DMS 273 treated with DMSO at 0.1 percent for 48 hours (cell line): Measurements from ENCODE around the gene ARL4D.
A peak's percentile ranks its signal among the peaks of the same experiment; 100 is the strongest.
"Not testable (repeated sequence)": the region's sequence is repeated elsewhere in the genome, so short reads cannot be mapped to it uniquely, and the experiment has no call there.

ENCODE experiments used
- DNase-seq: peaks from one replicate; lab custom pipeline; 2025; lab: John Stamatoyannopoulos, UW

ARL4D gene

DNA sequence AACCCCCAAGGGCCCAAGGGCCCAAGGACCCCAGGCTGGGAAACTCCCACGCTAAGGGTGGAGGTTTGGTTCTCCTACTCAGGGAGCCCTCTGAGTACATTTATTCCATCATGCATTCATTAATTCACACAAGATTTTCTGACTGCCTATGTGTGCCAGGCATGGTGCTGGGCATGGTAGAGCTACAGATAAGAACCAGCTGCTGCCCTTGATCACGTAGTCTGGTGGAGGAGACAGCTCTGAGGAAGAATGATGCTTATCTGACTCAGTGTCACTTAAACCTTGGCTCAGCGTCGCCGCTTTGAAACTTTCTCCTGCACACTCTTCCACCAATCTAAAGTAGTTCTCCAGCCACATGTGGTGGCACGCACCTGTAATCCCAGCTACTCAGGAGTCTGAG lies 3.6 kb upstream of the ARL4D start:
- no peak for DNase-seq

DNA sequence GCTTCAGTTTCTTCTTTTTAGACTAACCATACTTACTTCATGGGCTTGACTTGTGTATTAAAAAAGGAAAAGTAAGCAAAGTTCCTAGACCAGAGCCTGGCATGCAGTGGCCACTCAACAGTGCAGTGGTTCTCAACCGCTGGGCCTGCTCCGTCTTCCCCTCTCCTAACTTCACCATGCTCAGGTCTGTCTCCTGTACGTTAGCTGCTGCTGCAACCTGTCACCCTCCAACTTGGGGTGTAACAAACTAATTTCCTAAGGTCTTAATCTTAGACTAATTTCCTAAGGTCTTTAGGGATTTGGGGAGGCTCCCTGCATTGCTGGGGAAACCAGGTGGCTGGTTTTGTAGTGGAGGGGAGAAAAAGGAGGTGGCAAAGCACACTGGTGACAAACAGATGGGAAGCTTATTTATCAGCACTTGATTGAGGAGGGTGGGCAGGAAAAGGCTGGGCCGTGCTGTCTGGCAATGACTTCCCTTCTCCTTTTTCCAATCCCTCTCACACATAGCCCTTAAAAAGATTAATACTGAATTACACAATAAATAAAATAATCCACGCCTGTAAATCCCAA lies 2.2 kb upstream of the ARL4D start:
- DNase-seq: no peak

DNA sequence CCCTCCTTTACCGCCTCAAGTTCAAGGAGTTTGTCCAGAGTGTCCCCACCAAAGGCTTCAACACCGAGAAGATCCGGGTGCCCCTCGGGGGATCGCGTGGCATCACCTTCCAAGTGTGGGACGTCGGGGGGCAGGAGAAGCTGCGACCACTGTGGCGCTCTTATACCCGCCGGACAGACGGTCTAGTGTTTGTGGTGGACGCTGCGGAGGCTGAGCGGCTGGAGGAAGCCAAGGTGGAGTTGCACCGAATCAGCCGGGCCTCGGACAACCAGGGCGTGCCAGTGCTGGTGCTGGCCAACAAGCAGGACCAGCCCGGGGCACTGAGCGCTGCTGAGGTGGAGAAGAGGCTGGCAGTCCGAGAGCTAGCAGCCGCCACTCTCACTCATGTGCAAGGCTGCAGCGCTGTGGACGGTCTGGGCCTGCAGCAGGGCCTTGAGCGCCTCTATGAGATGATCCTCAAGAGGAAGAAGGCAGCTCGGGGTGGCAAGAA lies 1.1 kb downstream of the ARL4D start:
- DNase-seq: no peak

DNA sequence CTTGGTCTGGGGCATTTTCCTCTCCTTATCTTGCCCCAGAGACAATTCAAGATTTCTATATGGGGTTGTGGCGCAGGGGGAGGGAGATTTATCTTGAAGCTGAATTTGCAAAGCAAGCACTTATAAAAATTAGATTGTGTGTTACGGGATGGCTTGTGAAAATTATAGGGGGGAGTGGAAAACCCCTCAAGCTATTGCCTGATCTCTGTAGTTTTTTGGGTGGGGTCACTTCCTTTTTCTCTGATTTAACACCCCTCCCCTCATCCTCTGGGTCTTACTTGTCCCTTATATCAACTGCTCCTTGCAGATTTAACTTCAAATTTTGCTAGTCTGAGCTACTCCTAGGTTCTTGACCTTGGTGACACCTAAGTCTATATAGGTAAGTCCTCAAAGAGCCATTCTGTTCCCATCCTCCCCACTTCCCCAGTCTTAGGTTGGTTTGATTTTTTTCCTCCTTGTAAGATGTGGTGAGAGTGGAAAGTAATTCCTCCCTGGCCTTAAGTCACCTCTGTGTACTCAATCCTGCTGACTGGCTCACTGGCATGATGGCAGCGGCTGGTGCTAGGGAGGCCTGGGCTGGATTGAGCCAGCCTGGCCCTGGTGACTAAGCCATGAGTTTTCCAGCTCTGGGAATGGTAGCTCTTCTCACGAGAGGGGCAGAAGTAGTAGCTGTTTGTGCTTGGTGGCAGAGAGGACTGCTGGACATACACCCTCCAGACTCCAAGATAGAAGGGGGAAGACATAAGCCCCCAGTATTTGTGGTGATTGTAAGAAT lies 2.3 kb downstream of the ARL4D start:
- no peak for DNase-seq

DNA sequence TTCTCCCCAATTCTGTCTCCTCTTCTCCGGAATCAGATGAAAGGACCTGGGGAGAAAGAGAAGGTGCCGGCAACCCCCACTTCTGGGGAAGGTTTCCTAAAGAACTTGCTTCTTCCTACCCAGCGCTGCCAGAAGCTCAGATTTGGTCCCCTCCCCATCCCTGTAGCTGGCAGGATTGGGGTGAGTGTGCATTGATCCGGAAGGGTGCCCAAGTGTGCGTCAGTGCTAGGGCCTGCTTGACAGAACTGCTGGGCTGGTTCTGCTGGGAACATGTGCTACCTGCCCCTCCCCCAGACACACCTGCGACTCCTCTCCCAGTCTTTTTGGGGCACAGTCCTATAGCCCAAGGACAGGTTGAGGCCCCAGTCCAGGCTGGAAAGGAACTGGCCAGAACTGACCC lies 3.3 kb downstream of the ARL4D start:
- DNase-seq: no peak

DNA sequence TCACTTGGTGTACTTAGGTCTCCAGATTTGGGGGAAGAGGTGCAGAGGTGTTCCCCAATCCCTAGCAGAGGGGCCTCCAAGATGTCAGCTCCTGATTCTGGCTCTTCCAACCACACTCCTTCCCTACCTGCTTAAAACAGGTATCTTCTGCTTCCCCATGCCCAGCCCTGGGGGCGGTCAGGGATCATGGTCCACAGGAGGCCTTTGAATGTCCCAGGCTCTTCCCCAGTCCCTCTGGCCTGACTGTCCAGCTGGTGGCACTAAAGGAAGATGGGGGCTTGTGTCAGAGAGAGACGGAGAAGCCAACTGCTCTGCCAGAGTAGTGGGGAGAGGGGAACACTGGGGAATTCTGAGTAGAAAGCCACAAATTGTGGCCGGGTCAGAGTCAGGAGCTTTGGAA lies 3.8 kb downstream of the ARL4D start:
- no peak for DNase-seq

DNA sequence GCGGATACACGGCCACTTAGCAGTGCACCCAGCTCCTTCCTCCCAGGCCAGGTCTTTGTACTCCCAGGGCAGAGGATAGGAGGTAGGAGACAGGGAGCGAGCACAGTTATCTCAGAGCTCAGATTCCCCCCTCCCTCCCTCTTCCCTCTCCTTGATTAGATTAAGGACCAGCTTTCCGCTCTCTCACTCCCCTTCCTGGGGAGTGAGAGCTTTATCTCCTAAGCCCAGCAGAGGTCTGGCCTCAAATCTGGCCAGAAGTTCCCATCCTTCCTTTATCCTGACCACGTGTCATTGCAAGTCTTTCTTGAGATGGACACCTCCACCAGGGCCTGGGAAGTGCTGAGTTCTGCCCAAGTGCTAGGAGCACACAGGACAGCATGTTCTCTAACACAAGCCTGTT lies 5.1 kb downstream of the ARL4D start:
- DNase-seq: no peak

DNA sequence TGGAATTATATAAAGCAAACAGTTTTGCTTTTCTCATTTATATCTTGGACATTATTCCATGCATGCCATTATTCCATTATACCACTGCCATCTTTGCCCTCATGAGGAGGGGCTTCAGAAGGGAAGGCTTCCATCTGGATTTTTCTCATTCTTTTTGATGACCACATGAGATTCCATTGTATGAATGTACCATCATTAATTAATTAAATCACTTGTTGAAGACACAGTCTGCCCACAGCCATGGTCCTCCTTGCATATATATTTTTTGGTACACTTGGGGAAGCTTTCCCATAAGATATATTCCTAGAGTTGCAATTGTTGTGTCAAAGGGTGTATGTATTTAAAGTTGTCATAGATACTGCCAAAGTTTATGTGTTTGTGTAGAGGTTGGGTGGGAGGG lies 7.1 kb downstream of the ARL4D start:
- no peak for DNase-seq

DNA sequence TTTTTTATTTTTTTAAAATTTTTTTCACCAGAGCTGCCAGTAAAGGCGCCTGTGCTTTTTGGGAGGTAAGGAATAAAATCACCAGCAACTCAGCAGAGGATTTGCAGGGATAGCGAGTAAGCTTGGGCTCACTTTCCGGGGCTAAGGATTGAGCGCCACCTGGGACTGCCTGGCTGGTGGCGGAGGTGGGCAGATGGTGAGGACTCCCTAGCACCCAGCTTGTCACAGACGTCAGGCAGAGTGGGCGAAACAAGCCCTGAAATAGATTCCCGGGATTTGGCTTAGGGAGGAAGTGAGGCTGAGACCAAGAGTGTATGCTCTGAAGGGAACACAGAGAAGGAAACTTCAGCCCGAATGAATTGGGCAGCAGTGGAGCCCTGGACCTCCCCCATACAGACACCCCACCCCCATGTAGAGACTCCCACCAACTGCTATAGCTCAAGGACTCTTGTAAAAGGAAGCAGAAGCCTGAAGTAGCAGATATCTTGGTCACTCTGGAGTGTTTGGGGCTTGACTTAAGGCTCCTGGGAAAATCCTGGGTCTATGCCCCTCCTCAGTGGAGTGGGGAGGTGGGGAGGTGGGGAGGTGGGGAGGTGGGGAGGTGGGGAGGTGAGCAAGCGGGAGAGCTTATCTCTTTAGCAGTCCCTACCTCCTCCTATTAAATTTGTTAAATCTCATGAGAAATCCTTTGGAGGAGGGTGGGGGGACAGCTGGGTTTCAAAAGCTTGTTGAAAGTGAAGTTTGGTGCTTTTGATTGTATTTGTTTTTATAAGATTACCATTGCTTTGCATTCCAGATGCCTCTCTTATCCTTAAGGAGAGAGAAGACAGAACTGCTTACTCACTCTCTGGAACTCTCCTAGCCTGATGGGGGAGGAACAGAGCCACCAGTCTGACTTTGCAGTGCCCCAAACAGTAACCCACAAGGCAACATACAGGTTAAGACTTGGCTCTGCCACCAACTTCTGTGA lies 8.2 kb downstream of the ARL4D start:
- peak; percentile 81 for DNase-seq

DNA sequence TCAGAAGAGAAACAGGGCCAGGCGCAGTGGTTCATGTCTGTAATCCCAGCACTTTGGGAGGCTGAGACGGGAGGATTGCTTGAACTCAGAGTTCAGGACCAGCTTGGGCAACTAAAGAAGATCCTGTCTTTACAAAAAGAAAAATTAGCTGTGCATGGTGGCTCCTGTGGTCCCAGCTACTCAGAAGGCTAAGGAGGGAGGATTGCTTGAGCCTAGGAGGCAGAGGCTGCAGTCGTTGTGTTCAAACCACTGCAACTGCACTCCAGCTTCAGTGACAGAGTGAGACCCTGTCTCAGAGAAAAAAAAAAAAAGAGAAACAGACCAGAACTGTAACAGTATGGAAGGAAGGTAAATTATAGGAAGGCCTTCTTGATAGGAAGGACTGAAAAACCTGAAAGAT lies 10.3 kb downstream of the ARL4D start:
- no peak for DNase-seq

DNA sequence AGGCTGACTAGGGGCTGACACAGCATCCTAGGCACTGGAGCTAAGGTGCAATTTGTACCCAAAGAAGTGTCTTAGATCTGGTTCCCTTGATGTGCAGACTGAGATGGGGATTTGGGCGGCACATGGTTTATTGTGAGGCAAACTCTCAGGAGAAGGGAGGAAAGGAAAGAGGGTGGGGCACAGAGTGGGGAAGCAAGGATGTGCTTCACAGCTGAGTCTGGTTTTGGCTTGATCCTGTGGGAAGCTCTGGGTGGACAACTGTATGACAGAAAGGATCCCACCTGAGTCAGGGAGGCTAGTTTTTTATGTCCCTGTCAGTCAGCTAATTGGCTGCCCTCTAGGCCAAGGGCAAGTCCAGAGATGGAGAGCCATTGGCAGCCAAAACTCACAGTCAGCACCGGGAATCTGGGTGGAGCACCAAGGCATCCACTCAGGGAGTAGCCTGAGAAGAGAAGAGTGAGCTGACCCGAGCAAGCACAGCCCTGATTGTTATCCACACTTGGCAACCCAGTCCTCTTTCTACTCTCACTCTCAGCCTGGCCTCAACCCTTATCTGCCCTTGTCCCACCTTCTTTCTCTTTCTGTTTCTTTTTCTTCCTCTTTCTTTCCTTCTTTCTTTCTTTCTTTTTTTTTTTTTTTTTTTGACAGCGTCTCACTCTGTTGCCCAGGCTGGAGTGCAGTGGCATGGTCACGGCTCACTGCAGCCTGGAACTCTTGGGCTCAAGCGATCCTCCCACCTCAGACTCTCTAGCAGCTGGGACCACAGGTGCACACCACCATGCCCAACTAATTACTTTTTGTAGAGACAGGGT lies 12.0 kb downstream of the ARL4D start:
- no peak for DNase-seq

DNA sequence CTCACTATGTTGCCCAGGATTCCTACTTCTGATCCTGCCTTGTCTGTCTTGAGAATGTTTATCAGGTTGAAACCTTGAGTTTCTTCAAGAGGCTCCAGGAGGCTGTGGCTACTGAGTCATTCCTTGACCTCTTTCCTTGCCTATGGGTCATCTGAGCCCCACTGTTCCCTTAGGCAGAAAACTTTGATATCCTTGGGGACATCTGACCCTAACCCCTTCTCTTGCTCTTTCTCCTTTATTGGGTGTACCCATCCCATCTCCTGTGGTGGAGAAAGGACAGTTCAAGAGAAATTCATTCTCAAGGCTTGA lies 12.5 kb downstream of the ARL4D start:
- DNase-seq: no peak

DNA sequence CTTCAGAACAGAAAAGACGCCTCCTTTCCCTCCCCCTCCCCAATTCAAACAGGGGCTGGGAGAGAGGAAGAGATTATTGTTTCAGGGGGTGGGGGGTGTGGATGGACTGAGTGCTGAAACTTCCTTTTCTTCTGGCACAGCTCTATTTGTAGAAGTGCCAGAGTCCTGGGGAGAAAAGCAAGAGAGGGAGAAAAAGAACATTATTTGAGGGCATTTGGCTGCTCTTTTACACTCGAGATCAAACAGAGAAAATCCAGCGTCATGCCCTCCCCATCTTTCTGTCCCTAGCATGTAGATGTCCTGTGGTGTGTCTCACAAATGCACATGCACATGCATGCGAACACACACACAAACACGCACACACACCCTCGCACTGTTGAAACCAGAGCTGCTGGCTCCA lies 13.0 kb downstream of the ARL4D start:
- no peak for DNase-seq

DNA sequence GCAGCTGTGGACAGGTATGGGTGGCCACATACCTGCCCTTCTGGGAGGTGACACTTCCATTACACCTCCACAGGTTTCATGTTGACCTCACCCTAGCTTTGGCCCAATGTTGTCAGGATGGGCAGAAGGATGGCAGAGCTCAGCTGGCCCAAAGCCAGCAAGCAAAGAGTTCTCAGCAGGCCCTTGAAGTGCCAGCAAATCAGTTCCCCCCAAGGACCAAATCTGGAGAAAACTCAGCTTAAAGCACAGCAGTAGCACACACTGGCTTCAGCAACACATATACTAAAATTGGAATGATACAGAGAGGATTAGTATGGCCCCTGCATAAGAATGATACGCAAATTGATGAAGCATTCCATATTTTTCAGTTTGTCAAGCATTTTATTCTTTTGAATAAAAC lies 13.4 kb downstream of the ARL4D start:
- no peak for DNase-seq

DNA sequence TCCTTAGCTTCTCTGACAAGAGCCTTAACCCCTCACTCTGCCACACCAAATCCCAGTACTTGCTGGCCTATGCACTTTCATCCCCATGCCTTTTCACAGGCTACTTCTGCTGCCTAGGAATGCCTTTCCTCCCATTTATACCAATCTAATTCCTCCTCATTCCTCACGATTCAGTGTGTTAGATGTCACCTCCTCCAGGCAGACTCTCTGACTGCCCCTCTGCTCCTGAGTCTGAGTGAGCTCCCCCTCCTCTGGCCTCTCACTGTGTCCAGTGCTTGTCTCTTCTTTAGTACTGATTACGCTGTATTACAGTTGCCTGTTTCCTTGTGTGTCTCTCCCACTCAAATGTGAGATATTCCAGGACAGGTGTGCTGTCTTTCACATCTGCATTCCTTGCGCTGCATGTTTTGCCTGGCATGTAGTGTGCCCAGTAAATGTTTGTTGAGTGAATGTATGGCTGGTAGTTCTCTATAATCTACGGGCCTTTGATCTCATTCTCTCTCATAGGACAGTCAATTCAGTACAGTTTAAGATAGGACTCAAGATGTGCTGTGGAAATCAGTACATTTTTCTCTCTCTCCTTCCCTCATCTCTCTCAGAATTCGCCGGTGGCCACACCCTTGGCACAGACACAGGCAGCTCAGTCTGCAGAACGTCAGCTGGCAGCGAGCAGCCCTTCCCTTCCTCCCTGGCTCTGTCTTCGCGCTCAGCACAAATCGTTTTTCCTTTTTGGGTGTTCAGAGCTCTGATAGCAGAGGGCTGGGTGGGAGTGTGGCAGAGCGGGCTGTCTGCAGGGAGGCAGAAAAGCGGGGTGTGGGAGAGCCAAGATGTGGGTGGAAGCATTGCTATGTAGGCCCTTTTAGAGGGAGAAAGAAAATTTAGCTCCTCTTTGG lies 18.5 kb downstream of the ARL4D start:
- no peak for DNase-seq

DNA sequence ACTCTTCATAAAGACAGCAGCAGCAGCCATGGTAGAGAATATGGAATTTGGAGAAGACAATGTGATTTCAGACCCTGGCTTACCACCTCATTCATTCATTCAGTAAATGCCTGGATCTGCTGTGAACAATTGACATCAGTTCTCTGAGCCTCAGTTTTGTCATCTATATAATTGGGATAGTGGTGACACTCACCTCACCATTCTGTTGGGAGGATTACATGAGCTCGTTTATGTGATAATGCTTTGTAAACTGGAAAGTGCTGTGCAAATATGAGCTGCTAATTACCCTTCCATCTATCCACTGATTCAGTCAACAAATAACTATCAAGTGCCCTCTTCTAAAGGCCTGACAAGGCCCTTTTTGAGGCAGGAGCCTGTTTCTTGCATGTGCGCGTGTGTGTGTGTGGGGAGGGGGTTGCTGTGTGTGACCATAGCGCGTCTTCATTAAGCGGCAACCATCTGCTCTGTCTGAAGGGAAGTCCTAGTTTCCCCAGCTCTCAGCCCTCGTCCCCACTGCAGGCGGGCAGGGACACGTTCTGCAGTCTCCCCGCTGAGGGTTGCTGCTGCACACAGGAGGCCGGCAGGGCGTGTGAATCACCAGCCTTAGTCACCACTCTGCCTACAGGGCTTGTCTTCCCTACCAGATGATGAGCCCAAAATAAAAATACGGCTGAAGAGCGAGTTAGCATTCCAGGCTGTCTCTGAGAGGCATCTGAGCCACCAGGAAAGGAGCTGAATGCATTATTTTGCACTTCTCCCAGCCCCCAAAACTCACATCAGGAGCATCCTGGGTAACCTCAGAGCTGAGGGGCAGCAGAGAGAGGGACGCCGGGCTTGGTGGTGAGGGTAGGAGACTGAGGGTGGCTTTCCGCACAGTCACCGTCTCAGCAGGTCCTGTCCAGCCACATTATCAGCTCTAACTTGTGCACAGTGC lies 19.9 kb downstream of the ARL4D start:
- DNase-seq: peak; percentile 83

DNA sequence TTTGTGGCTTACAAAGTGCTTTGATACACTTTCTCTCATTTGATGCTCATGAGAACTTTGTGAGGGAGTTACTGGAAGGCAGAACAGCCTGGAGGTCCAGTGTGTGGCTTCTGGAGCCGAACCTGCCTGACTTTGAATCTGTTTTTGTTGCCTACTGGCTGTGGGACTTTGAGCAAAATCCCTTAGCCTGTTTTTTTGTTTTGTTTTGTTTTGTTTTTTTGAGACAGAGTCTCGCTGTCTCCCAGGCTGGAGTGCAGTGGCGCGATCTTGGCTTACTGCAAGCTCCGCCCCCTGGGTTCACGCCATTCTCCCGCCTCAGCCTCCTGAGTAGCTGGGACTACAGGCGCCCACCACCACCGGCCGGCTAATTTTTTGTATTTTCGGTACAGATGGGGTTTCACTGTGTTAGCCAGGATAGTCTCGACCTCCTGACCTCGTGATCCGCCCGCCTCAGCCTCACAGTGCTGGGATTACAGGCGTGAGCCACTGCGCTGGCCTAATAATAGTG lies 20.6 kb downstream of the ARL4D start:
- not testable (repeated sequence) for DNase-seq

DNA sequence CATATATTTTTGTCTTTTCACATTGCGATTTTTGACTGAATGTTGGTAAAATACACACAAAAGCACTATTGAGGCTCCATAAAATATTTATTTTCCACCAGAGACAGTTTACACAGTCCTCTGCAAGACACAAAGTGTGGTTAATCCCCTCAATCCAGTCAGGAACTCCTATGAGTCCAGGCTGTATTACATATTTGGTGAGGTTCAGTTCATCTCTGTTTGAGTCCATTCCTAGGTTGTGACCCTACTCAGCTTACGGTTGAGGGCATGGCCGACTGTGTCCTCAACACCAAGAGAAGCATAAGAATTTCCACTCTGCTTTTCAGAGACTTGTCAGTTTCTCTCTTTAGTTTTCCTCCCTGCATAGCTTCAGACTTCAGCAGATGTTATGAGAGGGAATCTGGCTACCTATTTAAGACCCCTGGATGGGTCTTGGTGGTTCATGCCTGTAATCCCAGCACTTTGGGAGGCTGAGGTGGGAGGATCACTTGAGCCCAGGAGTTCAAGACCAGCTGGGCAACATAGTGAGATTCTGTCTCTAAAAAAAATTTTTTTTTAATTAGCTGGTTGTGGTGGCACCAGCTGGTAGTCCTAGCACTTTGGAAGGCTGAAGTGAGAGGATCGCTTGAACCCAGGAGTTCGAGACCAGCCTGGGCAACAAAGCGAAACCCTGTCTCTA lies 25.1 kb downstream of the ARL4D start:
- no peak for DNase-seq
